GM12878 (cell line): ENCODE measurements around the gene MELTF. TPM values are rescaled to one million over a fixed set of nuclear protein-coding genes. Genes with fewer than 3 reads are reported as not detected.
A peak's percentile ranks its signal among the peaks of the same experiment; 100 is the strongest.

Source experiments
- ATAC-seq: fragments of 200-7000 bp; cut with Tn5 transposase; 3 replicates; pipeline ENCODE4 v1.9.1; 2020; ENCODE audit warnings: mild to moderate bottlenecking, moderate library complexity
- BruUV-seq: library from RNA; stranded (reverse); fragments of 400-500 nt; replicated peaks from 2 replicates; lab custom pipeline; 2021; lab: Mats Ljungman, UMichigan
- CTCF ChIA-PET: fragments of 300-600 bp; sonication (Branson Sonifier 250); formaldehyde crosslinking; extraction: SDS; loops from one replicate; lab custom pipeline; 2021; ENCODE audit warnings: inconsistent platforms; lab: Yijun Ruan, JAX
- POLR2A ChIA-PET: fragments of 350-600 bp; formaldehyde crosslinking; extraction: SDS; loops from one replicate; lab custom pipeline; 2021; ENCODE audit warnings: inconsistent platforms; lab: Charles Lee
- RAD21 ChIA-PET: fragments of 300-600 bp; sonication (Branson Sonifier 250); formaldehyde crosslinking; loops from one replicate; lab custom pipeline; 2023; ENCODE audit warnings: antibody characterized with exemption; ENCODE audit not compliant: unreplicated experiment; lab: Charles Lee
- SMC1A ChIA-PET: fragments of 300-600 bp; sonication (Branson Sonifier 250); formaldehyde crosslinking; loops from one replicate; lab custom pipeline; 2023; ENCODE audit not compliant: unreplicated experiment, uncharacterized antibody; lab: Charles Lee
- DNase-seq: peaks from one replicate; pipeline ENCODE4 v3.0.0-alpha.2; 2011; ENCODE audit warnings: low read depth, low spot score
- FAIRE-seq: peaks from 3 replicates; lab custom pipeline; 2011; peaks lifted over from hg19 to GRCh38; lab: Jason Lieb, UNC
- H2AFZ ChIP-seq: 2 replicates; pipeline ENCODE4 v1.6.0; 2011; ENCODE audit warnings: low read depth, low read length, control low read depth; ENCODE audit not compliant: control insufficient read depth
- H3K27ac ChIP-seq: 2 replicates; pipeline ENCODE4 v1.5.1; 2011; ENCODE audit warnings: control low read depth; ENCODE audit not compliant: control insufficient read depth, insufficient read depth
- H3K27me3 ChIP-seq, 2 experiments: replicated peaks in 1 of 2; 2 replicates each; pipeline versions ENCODE4 v1.6.0 to v1.6.1; 2011; ENCODE audit warnings: low read length in 1 of 2; ENCODE audit not compliant: control insufficient read depth in 2 of 2, insufficient read depth in 2 of 2
- H3K36me3 ChIP-seq, 2 experiments: 2 replicates each; pipeline ENCODE4 v1.5.1; 2011; ENCODE audit warnings: low read length in 1 of 2; ENCODE audit not compliant: control insufficient read depth in 2 of 2, insufficient read depth in 2 of 2
- H3K4me1 ChIP-seq: 2 replicates; pipeline ENCODE4 v1.6.1; 2011; ENCODE audit warnings: mild to moderate bottlenecking, low read length, moderate library complexity, mixed read lengths; ENCODE audit not compliant: control insufficient read depth, insufficient read depth
- H3K4me2 ChIP-seq: 2 replicates; pipeline ENCODE4 v1.6.0; 2011; ENCODE audit warnings: control low read depth; ENCODE audit not compliant: control insufficient read depth, insufficient read depth
- H3K4me3 ChIP-seq: fragments of 200-600 bp; sonication (generic); 2 replicates; pipeline ENCODE4 v1.5.1; 2016
- H3K79me2 ChIP-seq: 2 replicates; pipeline ENCODE4 v1.6.0; 2011; ENCODE audit warnings: low read length; ENCODE audit not compliant: control insufficient read depth, insufficient read depth
- H3K9ac ChIP-seq: 2 replicates; pipeline ENCODE4 v1.8.0; 2011; ENCODE audit warnings: low read length, control low read depth, mixed read lengths; ENCODE audit not compliant: control insufficient read depth, insufficient read depth
- H3K9me3 ChIP-seq: replicated peaks from 3 replicates; pipeline ENCODE4 v1.5.1; 2011; ENCODE audit warnings: mild to moderate bottlenecking, low read length; ENCODE audit not compliant: control insufficient read depth, insufficient read depth
- H4K20me1 ChIP-seq: 2 replicates; pipeline ENCODE4 v1.6.0; 2011; ENCODE audit not compliant: control insufficient read depth, insufficient read depth
- ATF7 ChIP-seq: fragments of 450-650 bp; IDR thresholded peaks from 2 replicates; pipeline ENCODE4 v1.6.1; 2016; ENCODE audit warnings: low read depth, mild to moderate bottlenecking
- HDAC2 ChIP-seq: fragments of 200-600 bp; sonication (generic); IDR thresholded peaks from 2 replicates; pipeline ENCODE4 v1.6.1; 2017
- KDM1A ChIP-seq: fragments of 200-600 bp; sonication (generic); IDR thresholded peaks from 2 replicates; pipeline ENCODE4 v1.6.1; 2016; ENCODE audit warnings: borderline replicate concordance
- MEF2B ChIP-seq: fragments of 450-650 bp; IDR thresholded peaks from 2 replicates; pipeline ENCODE4 v1.6.1; 2018; ENCODE audit warnings: mild to moderate bottlenecking, moderate library complexity; ENCODE audit not compliant: partially characterized antibody, poor library complexity, severe bottlenecking
- NFYB ChIP-seq: IDR thresholded peaks from 2 replicates; pipeline ENCODE4 v1.6.1; 2011; ENCODE audit warnings: low read depth, mild to moderate bottlenecking, low read length, improper control_type of control experiment, moderate library complexity; ENCODE audit not compliant: insufficient read depth
- NRF1 ChIP-seq: conservative IDR thresholded peaks from 2 replicates; pipeline ENCODE4 v1.6.1; 2011; ENCODE audit warnings: mild to moderate bottlenecking, low read depth, low read length, improper control_type of control experiment
- PML ChIP-seq: IDR thresholded peaks from 2 replicates; pipeline ENCODE4 v1.6.1; 2012; ENCODE audit warnings: low read length, inconsistent platforms
- RAD21 ChIP-seq: IDR thresholded peaks from 2 replicates; pipeline ENCODE4 v1.6.1; 2011; ENCODE audit warnings: mild to moderate bottlenecking, low read depth, low read length, moderate library complexity; ENCODE audit not compliant: insufficient read depth
- RCOR1 ChIP-seq: conservative IDR thresholded peaks from 2 replicates; pipeline ENCODE4 v1.6.1; 2012; ENCODE audit warnings: low read depth, low read length, improper control_type of control experiment
- SMC3 ChIP-seq: IDR thresholded peaks from 2 replicates; pipeline ENCODE4 v1.6.1; 2011; ENCODE audit warnings: low read length, improper control_type of control experiment, borderline replicate concordance
- SPI1 ChIP-seq: IDR thresholded peaks from 2 replicates; pipeline ENCODE4 v1.6.1; 2011; ENCODE audit warnings: low read depth, mild to moderate bottlenecking, low read length, moderate library complexity, borderline replicate concordance; ENCODE audit not compliant: insufficient read depth
- WGBS: methylation state at CpG from one replicate; pipeline ENCODE4 v1.1.6; 2016; ENCODE audit warnings: low lambda C conversion rate; ENCODE audit not compliant: insufficient replicate concordance, insufficient coverage; ENCODE audit errors: missing lambda C conversion rate; 5-methylcytosine and 5-hydroxymethylcytosine counted together
- in situ Hi-C: fragments of 300-500 bp; cut with MboI; formaldehyde crosslinking; loops from 9 replicates; pipeline ENCODE4 v1.14.3; 2018; ENCODE audit warnings: mixed read lengths
- intact Hi-C: fragments of 100-400 bp; cut with micrococcal nuclease; formaldehyde crosslinking; loops from one replicate; pipeline ENCODE4 v1.14.2; 2022; ENCODE audit not compliant: unreplicated experiment
- polyA plus RNA-seq, 11 experiments: library from polyadenylated mRNA; depleted of rRNA in 4 of 11; unstranded in 6 of 11; stranded (reverse) in 5 of 11; fragments of >200 nt; fragmentation: Nextera tagmentation in 4 of 11; fragmentation: Illumina TruSeq in 1 of 11; extraction: Ambion mirVana in 4 of 11; extraction: Trizol in 1 of 11; gene quantifications; 1 replicate in 1 of 11; 2 replicates in 10 of 11; pipeline versions ENCODE4 v1.2.1 to v1.2.3, GENCODE V29; 2011 to 2016; ENCODE audit warnings: inconsistent platforms in 2 of 11, missing spikeins in 2 of 11, low read depth in 1 of 11
- total RNA-seq, 4 experiments: library from RNA; depleted of rRNA in 3 of 4; stranded (reverse); fragments of >200 nt in 3 of 4; fragmentation: Illumina TruSeq in 1 of 4; extraction: Trizol in 1 of 4; gene quantifications; 2 replicates each; pipeline versions ENCODE4 v1.2.1 to v1.2.3, GENCODE V29; 2013 to 2021
- TF ChIP-seq, protein P1 (sequence below): fragments of 450-650 bp; IDR thresholded peaks from 2 replicates; pipeline ENCODE4 v1.6.1; 2016; ENCODE audit warnings: mild to moderate bottlenecking
- TF ChIP-seq, protein P2 (sequence below): fragments of 450-650 bp; IDR thresholded peaks from 2 replicates; pipeline ENCODE4 v1.6.1; 2017; ENCODE audit warnings: mild to moderate bottlenecking, moderate library complexity
- TF ChIP-seq, protein P3 (sequence below): fragments of 450-650 bp; IDR thresholded peaks from 2 replicates; pipeline ENCODE4 v1.6.1; 2014; ENCODE audit warnings: mild to moderate bottlenecking

Gene MELTF
- total and polyA plus RNA-seq, 10 of the 15 experiments (the other 5 are each of a cell fraction or from before 2014, with no cell fraction given): 0.55 to 49.1 (median 11.1) TPM

DNA sequence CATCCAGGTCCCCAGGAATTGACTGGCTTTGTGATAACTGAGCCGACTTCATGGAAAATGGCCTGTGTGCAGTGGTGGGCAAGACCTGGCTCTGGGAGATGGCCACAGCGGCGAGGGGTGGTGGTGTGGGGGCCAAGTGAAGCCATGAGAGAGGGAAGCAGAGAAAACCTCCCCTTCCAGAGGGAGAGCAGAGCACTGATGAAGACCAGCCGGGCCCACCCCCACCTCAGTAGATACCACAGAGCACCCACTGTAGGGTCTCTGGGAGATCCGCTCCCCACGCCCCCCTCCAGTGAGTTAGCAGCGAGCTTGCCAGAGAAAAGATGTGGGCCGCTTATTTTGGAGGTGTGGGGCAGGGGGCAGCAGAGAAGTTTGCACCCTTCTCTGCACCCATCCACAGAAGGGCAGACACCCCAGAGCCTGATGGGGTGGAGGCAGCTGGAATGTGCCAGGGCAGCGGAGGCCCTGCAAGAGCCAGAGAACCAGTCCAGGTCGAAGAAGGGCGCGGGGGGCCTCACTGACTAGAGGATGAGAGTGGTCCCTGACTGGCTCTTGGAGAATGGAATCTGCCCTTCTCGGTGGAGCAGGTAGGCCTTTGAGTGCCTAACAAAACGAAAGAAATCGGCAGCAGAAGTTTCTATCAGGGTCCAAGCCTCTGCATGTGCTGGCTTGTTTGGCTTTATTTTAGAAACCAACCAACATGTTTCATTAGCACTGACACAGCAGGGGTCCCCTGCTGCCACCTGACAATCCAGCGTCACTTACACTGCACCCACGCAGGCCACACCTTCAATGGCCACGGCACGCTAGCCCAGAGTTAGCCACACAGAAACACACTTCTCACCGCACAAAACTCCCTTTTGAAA is 28.3 kb downstream of the MELTF start:
- ChIA-PET SMC1A (no interaction called here), POLR2A (interaction anchor here (2.9 kb wide), 1 partner anchor 29 kb away, joined by 8 read pairs; no protein-coding TSS in a partner anchor), CTCF (interaction anchor here (0.9 to 6.2 kb wide), 4 partner anchors 28 to 187 kb away, joined by 3 to 45 read pairs (median 23); partner anchors contain the start of gene MELTF), RAD21 (no interaction called here)
- WGBS: 99% methylated on average over 20 of the region's 20 CpGs
- Histone ChIP-seq H3K4me2 (peak overlapping the region; percentile 86), H3K4me1 (peaks cover 9% of the 10 kb centered on the region), H2AFZ (no peak overlapping the region), H3K9me3 (no peaks in the 10 kb centered on the region; the same call in 2 of the 3 replicates), H3K27me3 (no peaks in the 10 kb centered on the region), H3K4me3 (peak overlapping the region; percentile 71; the same call in 1 of the 2 replicates), H3K27ac (no peak overlapping the region), H3K9ac (peak overlapping the region; percentile 79), H4K20me1 (no peaks in the 10 kb centered on the region), H3K79me2 (no peaks in the 10 kb centered on the region), H3K36me3 (no peaks in the 10 kb centered on the region)
- in situ Hi-C loops: no loop called here
- DNase-seq (no peak), FAIRE-seq (no peak), ATAC-seq (peak; percentile 60)
- intact Hi-C loops: no loop called here
- BruUV-seq: no TSS peak
- TF ChIP-seq, protein P1, sequence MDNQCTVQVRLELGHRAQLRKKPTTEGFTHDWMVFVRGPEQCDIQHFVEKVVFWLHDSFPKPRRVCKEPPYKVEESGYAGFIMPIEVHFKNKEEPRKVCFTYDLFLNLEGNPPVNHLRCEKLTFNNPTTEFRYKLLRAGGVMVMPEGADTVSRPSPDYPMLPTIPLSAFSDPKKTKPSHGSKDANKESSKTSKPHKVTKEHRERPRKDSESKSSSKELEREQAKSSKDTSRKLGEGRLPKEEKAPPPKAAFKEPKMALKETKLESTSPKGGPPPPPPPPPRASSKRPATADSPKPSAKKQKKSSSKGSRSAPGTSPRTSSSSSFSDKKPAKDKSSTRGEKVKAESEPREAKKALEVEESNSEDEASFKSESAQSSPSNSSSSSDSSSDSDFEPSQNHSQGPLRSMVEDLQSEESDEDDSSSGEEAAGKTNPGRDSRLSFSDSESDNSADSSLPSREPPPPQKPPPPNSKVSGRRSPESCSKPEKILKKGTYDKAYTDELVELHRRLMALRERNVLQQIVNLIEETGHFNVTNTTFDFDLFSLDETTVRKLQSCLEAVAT: no peak; the same call in 1 of the 2 replicates
- TF ChIP-seq PML (no peak), RAD21 (no peak), SPI1 (no peak), MEF2B (peak; percentile 29), ATF7 (peak; percentile 31; the same call in 1 of the 2 replicates), SMC3 (no peak), NFYB (no peak), KDM1A (no peak), HDAC2 (no peak), NRF1 (no peak), RCOR1 (no peak)
- TF ChIP-seq, protein P2, sequence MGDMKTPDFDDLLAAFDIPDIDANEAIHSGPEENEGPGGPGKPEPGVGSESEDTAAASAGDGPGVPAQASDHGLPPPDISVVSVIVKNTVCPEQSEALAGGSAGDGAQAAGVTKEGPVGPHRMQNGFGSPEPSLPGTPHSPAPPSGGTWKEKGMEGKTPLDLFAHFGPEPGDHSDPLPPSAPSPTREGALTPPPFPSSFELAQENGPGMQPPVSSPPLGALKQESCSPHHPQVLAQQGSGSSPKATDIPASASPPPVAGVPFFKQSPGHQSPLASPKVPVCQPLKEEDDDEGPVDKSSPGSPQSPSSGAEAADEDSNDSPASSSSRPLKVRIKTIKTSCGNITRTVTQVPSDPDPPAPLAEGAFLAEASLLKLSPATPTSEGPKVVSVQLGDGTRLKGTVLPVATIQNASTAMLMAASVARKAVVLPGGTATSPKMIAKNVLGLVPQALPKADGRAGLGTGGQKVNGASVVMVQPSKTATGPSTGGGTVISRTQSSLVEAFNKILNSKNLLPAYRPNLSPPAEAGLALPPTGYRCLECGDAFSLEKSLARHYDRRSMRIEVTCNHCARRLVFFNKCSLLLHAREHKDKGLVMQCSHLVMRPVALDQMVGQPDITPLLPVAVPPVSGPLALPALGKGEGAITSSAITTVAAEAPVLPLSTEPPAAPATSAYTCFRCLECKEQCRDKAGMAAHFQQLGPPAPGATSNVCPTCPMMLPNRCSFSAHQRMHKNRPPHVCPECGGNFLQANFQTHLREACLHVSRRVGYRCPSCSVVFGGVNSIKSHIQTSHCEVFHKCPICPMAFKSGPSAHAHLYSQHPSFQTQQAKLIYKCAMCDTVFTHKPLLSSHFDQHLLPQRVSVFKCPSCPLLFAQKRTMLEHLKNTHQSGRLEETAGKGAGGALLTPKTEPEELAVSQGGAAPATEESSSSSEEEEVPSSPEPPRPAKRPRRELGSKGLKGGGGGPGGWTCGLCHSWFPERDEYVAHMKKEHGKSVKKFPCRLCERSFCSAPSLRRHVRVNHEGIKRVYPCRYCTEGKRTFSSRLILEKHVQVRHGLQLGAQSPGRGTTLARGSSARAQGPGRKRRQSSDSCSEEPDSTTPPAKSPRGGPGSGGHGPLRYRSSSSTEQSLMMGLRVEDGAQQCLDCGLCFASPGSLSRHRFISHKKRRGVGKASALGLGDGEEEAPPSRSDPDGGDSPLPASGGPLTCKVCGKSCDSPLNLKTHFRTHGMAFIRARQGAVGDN: peak; percentile 91
- TF ChIP-seq, protein P3, sequence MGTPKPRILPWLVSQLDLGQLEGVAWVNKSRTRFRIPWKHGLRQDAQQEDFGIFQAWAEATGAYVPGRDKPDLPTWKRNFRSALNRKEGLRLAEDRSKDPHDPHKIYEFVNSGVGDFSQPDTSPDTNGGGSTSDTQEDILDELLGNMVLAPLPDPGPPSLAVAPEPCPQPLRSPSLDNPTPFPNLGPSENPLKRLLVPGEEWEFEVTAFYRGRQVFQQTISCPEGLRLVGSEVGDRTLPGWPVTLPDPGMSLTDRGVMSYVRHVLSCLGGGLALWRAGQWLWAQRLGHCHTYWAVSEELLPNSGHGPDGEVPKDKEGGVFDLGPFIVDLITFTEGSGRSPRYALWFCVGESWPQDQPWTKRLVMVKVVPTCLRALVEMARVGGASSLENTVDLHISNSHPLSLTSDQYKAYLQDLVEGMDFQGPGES: no peak
